Measurements from ENCODE around the gene HSH2D. TPM values are rescaled to one million over a fixed set of nuclear protein-coding genes. Genes with fewer than 3 reads are reported as not detected.
A peak's percentile ranks its signal among the peaks of the same experiment; 100 is the strongest.

HSH2D gene
- total and polyA plus RNA-seq, 9 of the 15 experiments (the other 6 are each of a cell fraction or from before 2014, with no cell fraction given), result 0.03 to 1.1 (median 0.35) TPM; not detected in 1

DNA sequence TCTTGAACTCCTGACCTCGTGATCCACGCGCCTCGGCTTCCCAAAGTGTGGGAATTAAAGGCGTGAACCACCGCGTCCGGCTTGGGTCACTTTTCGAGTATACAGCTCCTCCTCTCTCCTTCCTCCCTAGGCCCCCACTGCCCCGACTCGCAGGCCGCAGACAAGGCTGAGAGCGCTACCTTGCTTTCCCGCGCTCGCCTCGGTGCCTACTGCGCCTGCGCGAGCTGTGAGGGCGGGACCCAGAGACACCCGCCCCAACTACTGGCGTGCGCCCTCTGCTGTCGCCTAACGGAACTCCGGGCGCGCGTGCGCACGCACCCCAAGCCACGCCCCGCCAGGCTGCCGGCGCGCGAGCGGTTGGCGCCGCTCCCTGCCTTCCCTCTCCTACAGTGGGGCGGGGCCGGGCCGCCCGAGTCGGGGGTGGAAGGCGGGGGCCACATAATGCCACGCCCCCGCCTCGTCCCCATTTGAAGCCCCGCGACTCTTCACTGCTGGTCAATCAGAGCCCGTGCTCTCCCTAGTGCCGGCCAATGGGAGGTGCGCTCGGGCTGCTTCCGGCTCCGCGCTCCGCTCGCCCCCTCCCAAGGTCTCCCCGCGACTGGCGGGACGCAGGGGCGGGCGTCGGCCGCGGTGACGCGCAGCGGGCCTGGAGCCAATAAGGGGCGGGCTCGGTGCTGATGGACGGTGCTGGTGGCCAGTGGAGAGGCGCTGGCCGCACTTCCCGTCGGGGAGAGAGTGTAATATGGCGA, 32.2 kb upstream of the HSH2D start, which contains the start of gene RAB8A (continued):
- TF ChIP-seq, protein P1, sequence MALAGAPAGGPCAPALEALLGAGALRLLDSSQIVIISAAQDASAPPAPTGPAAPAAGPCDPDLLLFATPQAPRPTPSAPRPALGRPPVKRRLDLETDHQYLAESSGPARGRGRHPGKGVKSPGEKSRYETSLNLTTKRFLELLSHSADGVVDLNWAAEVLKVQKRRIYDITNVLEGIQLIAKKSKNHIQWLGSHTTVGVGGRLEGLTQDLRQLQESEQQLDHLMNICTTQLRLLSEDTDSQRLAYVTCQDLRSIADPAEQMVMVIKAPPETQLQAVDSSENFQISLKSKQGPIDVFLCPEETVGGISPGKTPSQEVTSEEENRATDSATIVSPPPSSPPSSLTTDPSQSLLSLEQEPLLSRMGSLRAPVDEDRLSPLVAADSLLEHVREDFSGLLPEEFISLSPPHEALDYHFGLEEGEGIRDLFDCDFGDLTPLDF (CRISPR knock-in tag; IDR thresholded peaks at IDR 0.05), result peak; percentile 97
- no peak for TF ChIP-seq RFX7 (CRISPR knock-in tag; IDR thresholded peaks at IDR 0.05)
- TF ChIP-seq, protein P2, sequence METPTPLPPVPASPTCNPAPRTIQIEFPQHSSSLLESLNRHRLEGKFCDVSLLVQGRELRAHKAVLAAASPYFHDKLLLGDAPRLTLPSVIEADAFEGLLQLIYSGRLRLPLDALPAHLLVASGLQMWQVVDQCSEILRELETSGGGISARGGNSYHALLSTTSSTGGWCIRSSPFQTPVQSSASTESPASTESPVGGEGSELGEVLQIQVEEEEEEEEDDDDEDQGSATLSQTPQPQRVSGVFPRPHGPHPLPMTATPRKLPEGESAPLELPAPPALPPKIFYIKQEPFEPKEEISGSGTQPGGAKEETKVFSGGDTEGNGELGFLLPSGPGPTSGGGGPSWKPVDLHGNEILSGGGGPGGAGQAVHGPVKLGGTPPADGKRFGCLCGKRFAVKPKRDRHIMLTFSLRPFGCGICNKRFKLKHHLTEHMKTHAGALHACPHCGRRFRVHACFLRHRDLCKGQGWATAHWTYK (CRISPR knock-in tag; IDR thresholded peaks at IDR 0.05), result peak; percentile 49; the same call in 1 of the 2 replicates
- no peak for TF ChIP-seq ZFP30 (CRISPR knock-in tag; IDR thresholded peaks at IDR 0.05; ENCODE audit: borderline replicate concordance)
- no peak for TF ChIP-seq SRSF7 (optimal IDR thresholded peaks at IDR 0.05; ENCODE audit: low read depth, low read length)
- no peak for TF ChIP-seq XRCC3 (IDR thresholded peaks at IDR 0.05)
- TF ChIP-seq, protein P3, sequence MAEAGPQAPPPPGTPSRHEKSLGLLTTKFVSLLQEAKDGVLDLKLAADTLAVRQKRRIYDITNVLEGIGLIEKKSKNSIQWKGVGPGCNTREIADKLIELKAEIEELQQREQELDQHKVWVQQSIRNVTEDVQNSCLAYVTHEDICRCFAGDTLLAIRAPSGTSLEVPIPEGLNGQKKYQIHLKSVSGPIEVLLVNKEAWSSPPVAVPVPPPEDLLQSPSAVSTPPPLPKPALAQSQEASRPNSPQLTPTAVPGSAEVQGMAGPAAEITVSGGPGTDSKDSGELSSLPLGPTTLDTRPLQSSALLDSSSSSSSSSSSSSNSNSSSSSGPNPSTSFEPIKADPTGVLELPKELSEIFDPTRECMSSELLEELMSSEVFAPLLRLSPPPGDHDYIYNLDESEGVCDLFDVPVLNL (CRISPR knock-in tag; IDR thresholded peaks at IDR 0.05; ENCODE audit: low read depth), result peak; percentile 95
- TF ChIP-seq GTF2A2 (tag; IDR thresholded peaks at IDR 0.05), result no peak
- TF ChIP-seq KLF13 (tag; IDR thresholded peaks at IDR 0.05; ENCODE audit: borderline replicate concordance, low read depth), result peak; percentile 79; the same call in 1 of the 2 replicates
- no peak for TF ChIP-seq PHB2 (IDR thresholded peaks at IDR 0.05; ENCODE audit: low read depth)
- TF ChIP-seq ELF1 (tag; IDR thresholded peaks at IDR 0.05), result peak; percentile 93
- no peak for TF ChIP-seq SAFB2 (IDR thresholded peaks at IDR 0.05; ENCODE audit: borderline replicate concordance, low read depth, low read length, severe bottlenecking)
- TF ChIP-seq SMARCC2 (IDR thresholded peaks at IDR 0.05; ENCODE audit: low read depth), result no peak
- peak; percentile 40 for TF ChIP-seq ZFP36 (IDR thresholded peaks at IDR 0.05; ENCODE audit: low read depth, low read length, partially characterized antibody)
- no peak for TF ChIP-seq CEBPG (CRISPR knock-in tag; IDR thresholded peaks at IDR 0.05)
- no peak for TF ChIP-seq CEBPG (tag; conservative IDR thresholded peaks at IDR 0.05 in 1 of 2, IDR thresholded peaks at IDR 0.05 in 1 of 2)
- TF ChIP-seq SMAD4 (CRISPR knock-in tag; conservative IDR thresholded peaks at IDR 0.05), result peak; percentile 46; the same call in 1 of the 2 replicates
- TF ChIP-seq MIER1 (IDR thresholded peaks at IDR 0.05; ENCODE audit: low read depth), result peak; percentile 9; the same call in 1 of the 2 replicates
- TF ChIP-seq, protein P4, sequence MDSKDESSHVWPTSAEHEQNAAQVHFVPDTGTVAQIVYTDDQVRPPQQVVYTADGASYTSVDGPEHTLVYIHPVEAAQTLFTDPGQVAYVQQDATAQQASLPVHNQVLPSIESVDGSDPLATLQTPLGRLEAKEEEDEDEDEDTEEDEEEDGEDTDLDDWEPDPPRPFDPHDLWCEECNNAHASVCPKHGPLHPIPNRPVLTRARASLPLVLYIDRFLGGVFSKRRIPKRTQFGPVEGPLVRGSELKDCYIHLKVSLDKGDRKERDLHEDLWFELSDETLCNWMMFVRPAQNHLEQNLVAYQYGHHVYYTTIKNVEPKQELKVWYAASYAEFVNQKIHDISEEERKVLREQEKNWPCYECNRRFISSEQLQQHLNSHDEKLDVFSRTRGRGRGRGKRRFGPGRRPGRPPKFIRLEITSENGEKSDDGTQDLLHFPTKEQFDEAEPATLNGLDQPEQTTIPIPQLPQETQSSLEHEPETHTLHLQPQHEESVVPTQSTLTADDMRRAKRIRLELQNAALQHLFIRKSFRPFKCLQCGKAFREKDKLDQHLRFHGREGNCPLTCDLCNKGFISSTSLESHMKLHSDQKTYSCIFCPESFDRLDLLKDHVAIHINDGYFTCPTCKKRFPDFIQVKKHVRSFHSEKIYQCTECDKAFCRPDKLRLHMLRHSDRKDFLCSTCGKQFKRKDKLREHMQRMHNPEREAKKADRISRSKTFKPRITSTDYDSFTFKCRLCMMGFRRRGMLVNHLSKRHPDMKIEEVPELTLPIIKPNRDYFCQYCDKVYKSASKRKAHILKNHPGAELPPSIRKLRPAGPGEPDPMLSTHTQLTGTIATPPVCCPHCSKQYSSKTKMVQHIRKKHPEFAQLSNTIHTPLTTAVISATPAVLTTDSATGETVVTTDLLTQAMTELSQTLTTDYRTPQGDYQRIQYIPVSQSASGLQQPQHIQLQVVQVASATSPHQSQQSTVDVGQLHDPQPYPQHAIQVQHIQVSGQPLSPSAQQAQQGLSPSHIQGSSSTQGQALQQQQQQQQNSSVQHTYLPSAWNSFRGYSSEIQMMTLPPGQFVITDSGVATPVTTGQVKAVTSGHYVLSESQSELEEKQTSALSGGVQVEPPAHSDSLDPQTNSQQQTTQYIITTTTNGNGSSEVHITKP (IDR thresholded peaks at IDR 0.05; ENCODE audit: partially characterized antibody), result peak; percentile 54
- TF ChIP-seq MECOM (CRISPR knock-in tag; IDR thresholded peaks at IDR 0.05), result no peak
- peak; percentile 98 for TF ChIP-seq L3MBTL2 (IDR thresholded peaks at IDR 0.05)

Measured in K562 (cell line).